ENCODE measurements around the gene PRSS22.

PRSS22 gene

GRCh38 chr16:2848933-2849725 lies 8.8 kb downstream of the PRSS22 start:
- DNase-seq = no peak

DNA sequence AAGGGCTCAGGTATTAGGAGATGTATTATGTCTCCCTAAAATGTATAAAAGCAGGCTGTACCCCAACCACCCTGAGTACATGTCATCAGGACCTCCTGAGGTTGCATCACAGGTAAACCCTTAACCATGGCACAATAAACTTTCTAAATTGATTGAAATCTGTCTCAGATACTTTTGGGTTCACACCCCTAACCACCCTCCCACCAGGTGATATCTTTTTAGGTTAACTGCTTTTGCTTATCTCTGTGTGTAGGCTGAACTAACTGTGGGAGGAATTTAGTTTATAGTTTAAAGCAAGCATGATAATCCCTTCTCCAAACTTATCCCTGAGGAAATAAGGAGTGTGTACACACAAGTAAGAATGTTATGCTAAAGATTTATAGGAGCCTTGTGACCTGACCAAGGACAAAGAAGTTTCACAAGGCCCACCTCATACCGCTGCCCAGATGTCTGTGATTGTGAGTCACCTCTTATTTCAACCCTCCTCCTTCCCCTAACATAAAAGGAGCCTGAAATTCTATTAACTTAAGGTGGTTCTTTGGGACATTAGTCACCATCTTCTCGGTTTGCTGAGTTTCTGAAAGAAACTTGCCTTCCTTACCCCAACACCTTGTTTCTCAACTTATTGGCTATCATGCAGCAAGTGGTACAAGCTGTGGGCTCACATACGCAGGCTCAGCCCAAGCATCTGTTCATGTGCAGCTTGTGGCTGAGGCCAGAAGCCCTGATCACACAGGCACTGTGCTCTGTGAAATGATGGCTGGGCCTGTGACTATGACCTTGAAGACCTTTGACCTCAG lies 11.3 kb downstream of the PRSS22 start:
- no peak for DNase-seq

DNA sequence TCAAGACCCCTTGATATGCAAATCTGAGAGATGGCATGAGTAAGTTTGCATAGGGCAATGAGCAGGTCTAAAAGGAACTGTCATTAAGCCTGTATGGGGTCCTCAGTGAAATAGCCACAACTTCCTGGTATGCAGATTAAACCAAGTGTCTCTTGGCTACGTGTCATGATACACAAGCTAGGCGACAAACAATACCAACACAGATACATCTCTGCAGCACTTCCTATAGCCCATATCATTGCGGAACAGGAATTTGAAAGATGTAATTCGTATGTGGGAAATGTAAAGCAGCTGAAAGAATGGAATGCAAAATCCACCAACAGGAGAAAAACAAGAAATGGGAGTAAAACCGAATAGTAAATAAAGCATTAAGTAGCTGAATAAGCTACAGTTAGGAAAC lies 12.9 kb downstream of the PRSS22 start:
- no peak for DNase-seq

- DNase-seq = no peak
Measured at GRCh38 chr16:2843526-2843925, 14.4 kb downstream of the PRSS22 start.

DNA sequence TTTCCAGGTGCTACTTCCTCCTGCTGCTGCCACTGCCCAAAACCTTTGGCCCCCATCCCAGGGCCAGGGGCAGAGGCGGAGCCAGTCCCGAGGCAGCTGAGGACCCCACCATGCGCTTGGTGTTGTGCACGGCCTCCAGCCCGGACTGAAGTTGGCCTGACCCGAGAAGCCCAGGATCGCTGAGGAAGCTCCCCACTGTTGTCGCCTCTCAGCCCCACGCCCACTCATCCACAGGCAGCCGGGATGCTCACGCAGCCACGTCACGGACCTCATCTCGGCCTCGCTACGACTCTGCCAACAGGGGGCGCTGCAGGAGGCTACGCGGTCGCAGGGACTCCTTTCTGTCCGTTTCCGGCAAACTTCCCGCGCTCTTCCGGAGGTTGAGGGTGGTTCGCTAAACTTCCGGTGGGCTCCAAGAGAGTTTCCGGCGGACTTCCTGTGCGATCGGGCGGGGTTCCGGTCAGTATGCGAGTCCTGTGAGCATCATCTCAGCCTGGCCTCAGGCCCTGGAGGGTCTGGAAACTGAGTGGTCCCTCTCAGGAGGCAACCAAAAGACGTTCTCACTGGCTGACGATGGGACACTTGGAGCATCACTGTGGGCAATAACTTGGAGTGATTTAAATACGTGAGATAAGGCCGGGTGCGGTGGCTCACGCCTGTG lies 15.5 kb downstream of the PRSS22 start:
- no peak for DNase-seq

DNA sequence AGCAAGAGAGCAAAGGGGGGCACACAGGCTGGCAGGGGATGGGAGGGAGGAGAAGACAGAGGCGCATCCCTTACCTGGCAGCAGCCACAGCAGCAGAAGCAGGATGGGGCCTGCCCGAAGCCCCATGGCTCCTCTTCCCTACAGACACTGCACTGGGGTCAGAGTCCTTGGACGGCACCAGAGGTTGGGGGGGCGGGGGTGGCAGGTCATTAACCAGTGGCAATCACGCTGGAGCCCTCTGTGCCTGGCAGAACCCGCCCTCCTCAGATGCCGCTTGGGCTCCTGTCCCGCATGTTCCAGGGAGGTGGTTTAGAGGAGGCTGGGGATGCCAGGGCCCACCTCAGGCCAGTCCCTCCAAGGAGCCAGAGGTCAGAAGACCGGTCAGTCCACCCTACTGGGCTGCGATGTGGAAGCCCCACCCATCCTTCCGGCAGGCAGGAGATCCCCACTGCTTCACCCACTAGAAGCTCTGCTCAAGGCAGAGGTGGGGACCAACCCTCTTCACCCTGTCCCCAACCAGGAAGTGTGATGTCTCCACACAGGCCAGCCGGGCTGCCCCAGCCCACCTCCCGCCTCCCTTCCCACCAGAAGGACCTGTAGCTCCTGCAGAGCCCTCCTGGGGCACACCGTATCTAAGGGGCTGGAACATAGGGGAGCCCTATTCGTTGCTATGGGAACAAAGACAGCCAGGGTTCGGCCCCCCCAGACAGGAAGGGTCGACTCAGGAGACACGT lies 16.2 kb downstream of the PRSS22 start:
- no peak for DNase-seq

DNA sequence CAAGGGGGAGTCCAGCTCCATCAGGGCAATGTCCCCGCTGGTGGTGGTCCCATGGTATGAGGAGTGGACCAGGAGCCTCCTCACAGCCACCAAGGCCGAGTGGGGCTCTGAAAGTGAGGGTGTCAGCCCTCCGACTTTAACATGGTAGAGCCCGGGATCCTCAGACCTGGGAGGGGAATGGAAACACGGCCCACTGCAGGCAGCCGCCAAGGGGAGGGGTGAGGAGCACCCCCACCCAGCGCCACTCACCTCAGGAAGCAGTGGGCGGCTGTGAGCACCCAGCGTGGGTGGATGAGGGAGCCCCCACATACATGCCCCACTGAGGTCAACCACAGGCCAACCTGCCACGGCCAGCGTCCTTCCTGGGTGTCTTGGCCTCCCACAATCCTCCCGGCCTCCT lies 17.1 kb downstream of the PRSS22 start:
- no peak for DNase-seq

- DNase-seq = no peak
Measured at GRCh38 chr16:2839650-2840450, 18.1 kb downstream of the PRSS22 start.

GRCh38 chr16:2838928-2839327 lies 19.0 kb downstream of the PRSS22 start:
- no peak for DNase-seq

DNA sequence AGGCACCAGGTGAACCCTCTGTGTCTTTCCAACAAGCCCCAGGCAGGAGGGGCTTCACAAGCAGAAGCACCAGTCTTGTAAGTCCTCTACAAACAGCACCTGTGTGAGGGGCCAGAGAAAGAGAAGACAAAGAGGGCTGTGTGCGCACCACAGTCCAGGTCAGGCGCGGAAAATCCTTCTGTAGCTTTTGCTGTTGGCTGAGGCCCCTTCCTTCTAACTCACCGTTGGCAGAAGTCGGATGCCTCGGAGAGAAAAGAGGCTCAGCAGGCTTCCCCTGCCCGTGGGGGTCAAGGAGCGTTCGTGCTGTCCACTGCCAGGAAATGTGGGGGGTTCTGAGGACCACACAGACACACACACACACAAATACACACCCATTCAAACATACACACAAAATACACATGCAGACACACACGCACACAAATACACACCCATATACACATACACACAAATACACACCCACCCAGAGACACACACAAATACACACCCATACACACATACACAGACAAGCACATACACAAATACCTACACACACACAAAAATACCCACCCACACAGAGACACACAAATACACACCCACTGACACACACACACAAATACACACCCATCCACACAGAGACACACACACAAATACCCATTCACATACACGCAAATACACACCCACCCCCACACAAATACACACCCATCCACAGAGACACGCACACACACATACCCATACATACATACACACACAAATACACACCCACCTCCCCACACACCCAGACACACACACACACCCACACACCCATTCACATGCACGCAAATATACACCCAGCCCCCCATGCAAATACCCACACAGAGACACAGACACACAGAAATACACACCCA lies 21.1 kb downstream of the PRSS22 start:
- no peak for DNase-seq

- DNase-seq = no peak
Measured at GRCh38 chr16:2835638-2836493, 22.1 kb downstream of the PRSS22 start.

DNA sequence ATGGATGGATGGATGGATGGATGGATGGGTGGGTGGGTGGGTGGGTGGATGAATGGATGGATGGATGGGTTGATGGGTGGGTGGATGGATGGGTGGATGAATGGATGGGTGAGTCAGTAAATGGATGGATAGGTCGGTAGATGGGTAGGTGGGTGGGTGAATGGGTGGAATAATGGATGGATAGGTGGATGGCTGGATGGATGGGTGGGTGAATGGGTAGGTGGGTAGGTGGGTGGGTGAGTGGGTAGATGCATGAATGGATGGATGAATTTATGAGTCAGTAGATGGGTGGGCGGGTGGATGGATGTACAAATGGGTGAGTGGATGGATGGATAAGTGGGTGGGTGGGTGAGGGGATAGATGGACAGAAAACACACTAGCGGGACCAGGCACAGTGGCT lies 23.0 kb downstream of the PRSS22 start:
- no peak for DNase-seq

GRCh38 chr16:2833776-2834175 lies 24.2 kb downstream of the PRSS22 start:
- no peak for DNase-seq

DNA sequence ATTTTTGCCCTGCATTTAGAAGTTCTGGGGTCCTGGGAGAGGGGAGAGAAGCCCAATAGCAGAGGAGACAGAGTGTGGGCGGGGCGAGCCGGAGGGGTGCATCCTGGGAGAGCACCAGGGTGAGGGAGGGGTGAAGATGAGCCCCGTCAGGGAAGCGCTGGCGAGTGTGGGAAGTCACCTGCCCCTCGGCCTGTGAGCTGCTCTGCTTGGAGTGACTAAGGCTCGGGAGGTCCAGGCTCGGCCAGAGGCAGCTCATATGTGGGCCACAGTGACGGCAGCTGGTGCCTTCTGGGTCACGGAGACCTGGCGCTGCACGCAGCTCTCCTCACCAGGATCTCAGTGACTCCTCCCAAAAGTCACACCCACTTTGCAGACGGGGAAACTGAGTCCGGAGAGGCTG lies 26.8 kb downstream of the PRSS22 start:
- no peak for DNase-seq

- no peak for DNase-seq
Measured at GRCh38 chr16:2830355-2830695, 27.6 kb downstream of the PRSS22 start.

DNA sequence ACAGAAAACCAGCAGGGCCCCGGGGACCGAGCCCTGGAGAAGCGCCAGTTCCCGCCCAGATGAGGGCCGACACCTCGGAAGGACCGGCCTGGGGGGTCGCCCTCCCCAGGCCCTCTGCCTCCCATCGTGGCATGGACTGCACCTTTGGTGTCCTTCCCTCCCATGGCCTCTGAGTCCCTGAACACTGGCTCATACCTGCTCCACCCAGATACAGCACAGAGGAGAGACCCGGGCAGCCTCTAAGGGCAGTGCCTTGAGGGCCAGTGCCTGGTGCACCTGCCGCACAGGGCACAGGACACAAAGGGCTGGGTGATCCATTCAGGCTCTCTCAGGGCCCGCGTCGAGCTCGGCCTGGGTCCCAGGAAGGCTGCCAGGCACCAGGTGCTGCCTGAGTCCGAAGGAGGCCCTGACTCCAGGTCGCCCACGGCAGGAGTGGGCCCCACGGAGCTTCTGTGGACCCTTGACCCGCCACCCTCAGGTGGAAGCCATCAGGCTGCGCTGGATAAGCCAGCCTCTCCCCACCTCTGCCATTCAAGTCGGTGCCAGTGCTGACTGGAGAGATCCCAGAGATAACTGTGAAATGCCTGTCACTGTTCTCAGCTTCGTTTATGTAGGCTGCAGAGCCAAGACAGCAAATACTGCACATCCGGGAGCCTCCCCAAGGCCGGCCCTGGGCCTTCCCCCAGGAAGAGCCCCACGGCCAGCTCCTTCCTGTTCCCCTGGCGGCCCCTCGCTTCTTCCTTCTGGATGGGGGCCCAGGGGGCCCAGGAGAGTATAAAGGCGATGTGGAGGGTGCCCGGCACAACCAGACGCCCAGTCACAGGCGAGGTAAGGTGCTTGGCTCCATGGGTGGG lies 28.2 kb downstream of the PRSS22 start, which contains the start of gene ZG16B:
TSS of gene ZG16B (plus strand) at position 803 of the 854 bp plus-strand sequence. CDS start 139 bp downstream, outside the sequence.
- no peak for DNase-seq

DNA sequence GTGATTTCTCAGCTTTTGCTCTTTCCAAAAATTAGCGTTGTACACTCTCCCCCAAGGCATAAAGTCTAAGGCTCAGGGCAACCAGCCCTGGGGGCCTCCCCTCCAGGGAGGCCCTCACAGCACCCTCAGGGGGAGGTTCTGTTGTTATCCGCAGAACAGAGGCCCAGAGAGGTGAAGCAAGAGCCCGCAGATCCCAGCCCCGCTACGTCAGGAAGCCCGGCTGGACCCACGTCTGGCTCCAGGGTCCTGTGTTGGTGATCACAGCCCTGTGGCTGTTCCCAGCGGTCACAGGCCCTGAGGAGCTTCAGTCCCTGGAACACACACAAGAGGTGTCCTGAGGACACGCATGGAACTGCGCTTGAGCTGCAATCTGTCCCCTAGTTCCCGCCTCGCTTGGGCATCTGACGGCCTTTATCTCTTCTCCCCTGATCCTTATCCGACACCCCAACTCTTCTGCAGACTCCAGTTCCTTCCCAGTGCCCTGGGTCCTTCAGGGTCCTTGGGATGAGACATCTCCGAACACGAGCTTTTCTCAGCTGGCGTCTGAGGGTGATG lies 29.0 kb downstream of the PRSS22 start:
- DNase-seq = no peak

GRCh38 chr16:2828521-2828840 lies 29.5 kb downstream of the PRSS22 start:
- no peak for DNase-seq

Measured in NCI-H187 treated with DMSO at 0.1 percent for 48 hours (cell line).